ENCODE measurements around the gene RUFY4.

RUFY4 gene

GRCh38 chr2:218040883-218041282, 28.2 kb upstream of the RUFY4 start:
- no peak overlapping the region for H3K4me3 ChIP-seq (ENCODE audit: low read depth, low read length, poor library complexity, severe bottlenecking)
- H3K4me1 ChIP-seq (ENCODE audit: insufficient read depth, low read length, severe bottlenecking): no peaks in the 10 kb centered on the region
- no peaks in the 10 kb centered on the region for H3F3A ChIP-seq (ENCODE audit: insufficient read depth, low read length)
- no peak overlapping the region for H3K4me2 ChIP-seq (ENCODE audit: low read length)
- no peak overlapping the region for H3K27ac ChIP-seq (ENCODE audit: low read depth, low read length, poor library complexity, severe bottlenecking)
- H3K9me3 ChIP-seq (ENCODE audit: low read length): no peaks in the 10 kb centered on the region
- H4K20me1 ChIP-seq (ENCODE audit: insufficient read depth, low read length): no peaks in the 10 kb centered on the region
- no peaks in the 10 kb centered on the region for H3K36me3 ChIP-seq (ENCODE audit: insufficient read depth, low read length)
- H3K9ac ChIP-seq (ENCODE audit: low read length): no peak overlapping the region
- no peaks in the 10 kb centered on the region for H3K9me2 ChIP-seq (ENCODE audit: low read depth, low read length)
- TF ChIP-seq EZH2 (IDR thresholded peaks at IDR 0.05; ENCODE audit: borderline replicate concordance, low read length): no peak
- TF ChIP-seq CTCF (IDR thresholded peaks at IDR 0.05; ENCODE audit: low read length): no peak
- no peak overlapping the region for H2AFZ ChIP-seq (ENCODE audit: low read length)
- peaks cover 7% of the 10 kb centered on the region; the same call in 1 of the 2 replicates for H3K27me3 ChIP-seq (ENCODE audit: insufficient read depth, low read length)
- H3K79me2 ChIP-seq (ENCODE audit: insufficient read depth, low read length): no peaks in the 10 kb centered on the region

- no peaks in the 10 kb centered on the region for H3K36me3 ChIP-seq (ENCODE audit: insufficient read depth, low read length)
- no peaks in the 10 kb centered on the region for H3K79me2 ChIP-seq (ENCODE audit: insufficient read depth, low read length)
- TF ChIP-seq EZH2 (IDR thresholded peaks at IDR 0.05; ENCODE audit: borderline replicate concordance, low read length) (no peak), CTCF (IDR thresholded peaks at IDR 0.05; ENCODE audit: low read length) (no peak)
- no peaks in the 10 kb centered on the region for H3F3A ChIP-seq (ENCODE audit: insufficient read depth, low read length)
- H3K9me2 ChIP-seq (ENCODE audit: low read depth, low read length): no peaks in the 10 kb centered on the region
- H3K27ac ChIP-seq (ENCODE audit: low read depth, low read length, poor library complexity, severe bottlenecking): no peak overlapping the region
- no peak overlapping the region for H3K4me3 ChIP-seq (ENCODE audit: low read depth, low read length, poor library complexity, severe bottlenecking)
- H4K20me1 ChIP-seq (ENCODE audit: insufficient read depth, low read length): no peaks in the 10 kb centered on the region
- no peak overlapping the region for H3K4me2 ChIP-seq (ENCODE audit: low read length)
- H3K9me3 ChIP-seq (ENCODE audit: low read length): no peaks in the 10 kb centered on the region
- H3K9ac ChIP-seq (ENCODE audit: low read length): no peak overlapping the region
- no peaks in the 10 kb centered on the region for H3K4me1 ChIP-seq (ENCODE audit: insufficient read depth, low read length, severe bottlenecking)
- H2AFZ ChIP-seq (ENCODE audit: low read length): no peak overlapping the region
- 0 out of 2 replicates have a peak, but pooled peaks cover 6% of the 10 kb centered on the region for H3K27me3 ChIP-seq (ENCODE audit: insufficient read depth, low read length)
Measured at GRCh38 chr2:218041302-218042168, 27.5 kb upstream of the RUFY4 start.

- Histone ChIP-seq H3K36me3 (ENCODE audit: insufficient read depth, low read length) (no peaks in the 10 kb centered on the region), H3K79me2 (ENCODE audit: insufficient read depth, low read length) (no peaks in the 10 kb centered on the region), H3F3A (ENCODE audit: insufficient read depth, low read length) (no peaks in the 10 kb centered on the region), H3K9me3 (ENCODE audit: low read length) (no peaks in the 10 kb centered on the region), H3K9me2 (ENCODE audit: low read depth, low read length) (no peaks in the 10 kb centered on the region), H2AFZ (ENCODE audit: low read length) (no peak overlapping the region), H3K9ac (ENCODE audit: low read length) (no peak overlapping the region), H3K4me2 (ENCODE audit: low read length) (no peak overlapping the region), H3K27ac (ENCODE audit: low read depth, low read length, poor library complexity, severe bottlenecking) (no peak overlapping the region), H4K20me1 (ENCODE audit: insufficient read depth, low read length) (no peaks in the 10 kb centered on the region), H3K4me1 (ENCODE audit: insufficient read depth, low read length, severe bottlenecking) (no peaks in the 10 kb centered on the region), H3K4me3 (ENCODE audit: low read depth, low read length, poor library complexity, severe bottlenecking) (no peak overlapping the region), H3K27me3 (ENCODE audit: insufficient read depth, low read length) (0 out of 2 replicates have a peak, but pooled peaks cover 6% of the 10 kb centered on the region)
- TF ChIP-seq EZH2 (IDR thresholded peaks at IDR 0.05; ENCODE audit: borderline replicate concordance, low read length) (no peak), CTCF (IDR thresholded peaks at IDR 0.05; ENCODE audit: low read length) (no peak)
Measured at GRCh38 chr2:218043100-218043499, 26.0 kb upstream of the RUFY4 start.

Data from OCI-LY1 (cell line).